ENCODE data around the gene AMBRA1.

AMBRA1 gene

GRCh38 chr11:46529928-46530574, 63.8 kb downstream of the AMBRA1 start:
- ATAC-seq (ENCODE audit: low read depth): no peak

GRCh38 chr11:46529095-46529905, 64.5 kb downstream of the AMBRA1 start:
- H3K27me3 ChIP-seq (ENCODE audit: insufficient read depth, poor library complexity, severe bottlenecking): no peaks in the 10 kb centered on the region
- H3K4me1 ChIP-seq (ENCODE audit: insufficient read depth, poor library complexity, severe bottlenecking): no peaks in the 10 kb centered on the region
- no peak overlapping the region for H3K27ac ChIP-seq (ENCODE audit: poor library complexity, severe bottlenecking)
- H3K9me3 ChIP-seq (ENCODE audit: severe bottlenecking): no peaks in the 10 kb centered on the region
- DNase-seq (ENCODE audit: low spot score): peak; percentile 68
- no peaks in the 10 kb centered on the region for H3K36me3 ChIP-seq (ENCODE audit: low read depth)
- peak; percentile 92 for TF ChIP-seq CTCF (IDR thresholded peaks at IDR 0.05; ENCODE audit: poor library complexity, severe bottlenecking)
- ATAC-seq (ENCODE audit: low read depth): peak; percentile 76
- no peak overlapping the region for H3K4me3 ChIP-seq (ENCODE audit: severe bottlenecking)

More at GRCh38 chr11:46529928-46530574, 63.8 kb downstream of the AMBRA1 start:
- no peaks in the 10 kb centered on the region for H3K4me1 ChIP-seq (ENCODE audit: insufficient read depth, poor library complexity, severe bottlenecking)
- H3K4me3 ChIP-seq (ENCODE audit: severe bottlenecking): no peak overlapping the region
- no peak for TF ChIP-seq CTCF (IDR thresholded peaks at IDR 0.05; ENCODE audit: poor library complexity, severe bottlenecking)
- no peak overlapping the region for H3K27ac ChIP-seq (ENCODE audit: poor library complexity, severe bottlenecking)
- no peaks in the 10 kb centered on the region for H3K27me3 ChIP-seq (ENCODE audit: insufficient read depth, poor library complexity, severe bottlenecking)
- no peaks in the 10 kb centered on the region for H3K9me3 ChIP-seq (ENCODE audit: severe bottlenecking)
- no peaks in the 10 kb centered on the region for H3K36me3 ChIP-seq (ENCODE audit: low read depth)
- DNase-seq (ENCODE audit: low spot score): no peak

GRCh38 chr11:46528445-46529094, 65.3 kb downstream of the AMBRA1 start:
- Histone ChIP-seq H3K4me1 (ENCODE audit: insufficient read depth, poor library complexity, severe bottlenecking) (no peaks in the 10 kb centered on the region), H3K27ac (ENCODE audit: poor library complexity, severe bottlenecking) (no peak overlapping the region), H3K27me3 (ENCODE audit: insufficient read depth, poor library complexity, severe bottlenecking) (no peaks in the 10 kb centered on the region), H3K9me3 (ENCODE audit: severe bottlenecking) (no peaks in the 10 kb centered on the region), H3K36me3 (ENCODE audit: low read depth) (no peaks in the 10 kb centered on the region), H3K4me3 (ENCODE audit: severe bottlenecking) (no peak overlapping the region)
- no peak for TF ChIP-seq CTCF (IDR thresholded peaks at IDR 0.05; ENCODE audit: poor library complexity, severe bottlenecking)
- ATAC-seq (ENCODE audit: low read depth) (no peak), DNase-seq (ENCODE audit: low spot score) (no peak)

GRCh38 chr11:46527591-46528130, 66.2 kb downstream of the AMBRA1 start:
- TF ChIP-seq CTCF (IDR thresholded peaks at IDR 0.05; ENCODE audit: poor library complexity, severe bottlenecking): no peak
- Histone ChIP-seq H3K27me3 (ENCODE audit: insufficient read depth, poor library complexity, severe bottlenecking) (no peaks in the 10 kb centered on the region), H3K36me3 (ENCODE audit: low read depth) (no peaks in the 10 kb centered on the region), H3K9me3 (ENCODE audit: severe bottlenecking) (no peaks in the 10 kb centered on the region), H3K4me1 (ENCODE audit: insufficient read depth, poor library complexity, severe bottlenecking) (no peaks in the 10 kb centered on the region), H3K27ac (ENCODE audit: poor library complexity, severe bottlenecking) (no peak overlapping the region), H3K4me3 (ENCODE audit: severe bottlenecking) (no peak overlapping the region)
- no peak for DNase-seq (ENCODE audit: low spot score)
- ATAC-seq (ENCODE audit: low read depth): no peak
